Measurements from ENCODE around the gene CPNE7.

CPNE7 gene

DNA sequence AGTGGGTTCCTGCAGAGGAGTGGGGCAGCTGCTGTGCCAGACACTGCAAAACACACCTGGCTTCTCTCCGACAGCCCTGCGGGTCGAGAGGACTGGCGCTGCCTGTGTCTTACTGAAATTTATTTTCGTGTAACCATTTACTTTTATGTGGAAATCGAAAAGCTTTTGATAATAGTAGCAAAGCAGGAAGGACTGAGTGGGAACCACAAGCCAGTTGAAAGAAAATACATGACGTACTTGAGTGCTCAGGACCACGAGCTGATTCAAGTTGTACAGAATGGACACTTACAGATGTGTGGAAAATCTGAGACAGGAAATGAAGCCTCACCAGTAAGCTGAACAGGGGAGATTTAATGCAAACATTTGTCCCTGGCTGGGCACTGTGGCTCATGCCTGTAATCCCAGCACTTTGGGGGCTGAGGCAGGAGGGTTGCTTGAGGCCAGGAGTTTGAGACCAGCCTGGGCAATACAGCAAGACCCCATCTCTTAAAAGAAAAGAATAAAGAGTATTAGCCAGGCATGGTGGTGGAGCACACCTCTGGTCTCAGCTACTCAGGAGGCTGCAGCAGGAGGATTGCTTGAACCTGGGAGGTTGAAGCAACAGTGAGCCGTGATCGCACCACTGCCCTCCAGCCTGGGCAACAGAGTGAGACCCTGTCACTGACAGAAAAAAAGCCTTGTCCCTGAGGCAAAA lies 26.4 kb upstream of the CPNE7 start:
- no peak for DNase-seq (ENCODE audit: low spot score)

DNA sequence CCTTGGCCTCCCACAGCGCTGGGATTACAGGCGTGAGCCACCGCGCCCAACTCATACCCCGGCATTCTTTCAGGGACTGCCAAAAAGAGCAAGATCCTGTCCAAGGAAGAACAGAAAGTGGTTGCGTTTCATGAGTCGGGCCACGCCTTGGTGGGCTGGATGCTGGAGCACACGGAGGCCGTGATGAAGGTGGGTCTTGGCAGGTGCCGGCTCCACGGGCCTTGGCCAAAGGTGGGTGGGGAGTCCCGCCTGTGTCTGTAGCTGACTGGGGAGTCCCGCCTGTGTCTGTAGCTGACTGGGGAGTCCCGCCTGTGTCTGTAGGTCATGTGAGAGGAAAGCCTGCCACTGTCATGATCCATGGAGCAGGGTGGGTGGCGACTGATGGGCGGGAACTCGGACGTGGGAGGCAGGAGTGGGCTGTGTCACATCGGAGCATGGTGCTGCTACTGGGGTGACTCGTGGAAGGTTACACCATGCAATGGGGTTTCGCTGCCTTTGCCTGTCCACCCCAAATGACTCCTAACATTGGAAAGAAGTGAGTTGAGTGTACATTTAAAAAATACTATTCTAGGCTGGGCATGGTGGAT lies 25.0 kb upstream of the CPNE7 start:
- DNase-seq (ENCODE audit: low spot score): no peak

DNA sequence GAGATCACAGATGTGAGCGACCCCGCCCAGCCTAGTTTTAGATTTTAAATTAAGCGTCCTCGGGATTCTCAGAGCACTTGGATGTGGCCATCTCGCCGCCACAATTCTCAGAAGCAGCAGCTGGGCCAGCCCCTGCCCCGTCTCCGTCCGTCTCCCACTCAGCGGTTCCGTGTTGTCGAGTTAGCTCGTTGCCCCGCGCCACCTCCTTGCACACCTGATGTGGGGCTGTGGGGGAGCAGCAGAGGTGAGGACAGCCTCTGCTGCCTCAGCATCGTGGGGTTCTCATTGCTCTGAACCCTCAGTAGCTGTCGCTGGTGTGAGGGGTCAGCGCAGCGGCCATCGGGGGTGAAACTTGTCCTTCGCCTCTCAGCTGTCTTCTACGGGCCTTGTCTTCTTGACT lies 23.2 kb upstream of the CPNE7 start:
- DNase-seq (ENCODE audit: low spot score): no peak

- DNase-seq (ENCODE audit: low spot score): no peak
Measured at GRCh38 chr16:89552913-89553312, 22.6 kb upstream of the CPNE7 start.

GRCh38 chr16:89553733-89554132 lies 21.8 kb upstream of the CPNE7 start:
- DNase-seq (ENCODE audit: low spot score): no peak

DNA sequence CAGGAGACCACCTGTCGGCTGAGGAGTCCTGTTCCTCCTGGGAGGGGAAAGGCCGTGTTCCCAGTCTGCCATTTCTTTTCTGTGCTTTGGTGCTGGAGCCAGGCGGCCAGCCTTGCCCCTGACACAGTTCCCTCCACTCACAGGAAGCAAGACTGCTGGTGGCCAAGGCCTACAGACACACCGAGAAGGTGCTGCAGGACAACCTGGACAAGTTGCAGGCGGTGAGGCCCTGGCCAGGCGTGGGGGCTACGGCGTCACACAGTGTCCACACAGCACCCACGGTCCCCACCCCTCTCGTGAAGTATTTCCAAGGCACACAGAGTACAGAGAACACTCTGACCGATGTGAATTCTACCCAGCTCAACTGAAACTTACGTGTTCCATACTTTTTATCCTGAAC lies 21.2 kb upstream of the CPNE7 start:
- DNase-seq (ENCODE audit: low spot score): no peak

DNA sequence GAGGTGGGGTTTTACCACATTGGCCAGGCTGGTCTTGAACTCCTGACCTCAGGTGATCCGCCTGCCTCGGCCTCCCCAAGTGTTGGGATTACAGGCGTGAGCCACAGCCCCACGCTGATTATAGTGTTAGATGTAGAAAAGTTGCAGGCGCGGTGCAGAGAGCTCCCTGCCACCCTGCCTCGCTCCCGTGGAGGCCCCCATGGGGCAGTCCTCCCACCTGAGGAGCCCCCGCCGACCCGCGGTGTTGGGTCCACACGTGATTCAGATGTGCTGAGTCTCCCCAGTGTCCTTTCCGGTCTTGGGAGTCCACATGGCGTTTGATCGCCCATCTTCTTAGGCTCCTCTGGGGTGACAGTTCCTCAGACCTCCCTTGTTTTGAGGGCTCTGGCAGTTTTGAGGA lies 20.3 kb upstream of the CPNE7 start:
- no peak for DNase-seq (ENCODE audit: low spot score)

- no peak for DNase-seq (ENCODE audit: low spot score)
Measured at GRCh38 chr16:89555780-89556179, 19.8 kb upstream of the CPNE7 start.

- DNase-seq (ENCODE audit: low spot score): peak; percentile 73
Measured at GRCh38 chr16:89556750-89557689, 18.5 kb upstream of the CPNE7 start.

DNA sequence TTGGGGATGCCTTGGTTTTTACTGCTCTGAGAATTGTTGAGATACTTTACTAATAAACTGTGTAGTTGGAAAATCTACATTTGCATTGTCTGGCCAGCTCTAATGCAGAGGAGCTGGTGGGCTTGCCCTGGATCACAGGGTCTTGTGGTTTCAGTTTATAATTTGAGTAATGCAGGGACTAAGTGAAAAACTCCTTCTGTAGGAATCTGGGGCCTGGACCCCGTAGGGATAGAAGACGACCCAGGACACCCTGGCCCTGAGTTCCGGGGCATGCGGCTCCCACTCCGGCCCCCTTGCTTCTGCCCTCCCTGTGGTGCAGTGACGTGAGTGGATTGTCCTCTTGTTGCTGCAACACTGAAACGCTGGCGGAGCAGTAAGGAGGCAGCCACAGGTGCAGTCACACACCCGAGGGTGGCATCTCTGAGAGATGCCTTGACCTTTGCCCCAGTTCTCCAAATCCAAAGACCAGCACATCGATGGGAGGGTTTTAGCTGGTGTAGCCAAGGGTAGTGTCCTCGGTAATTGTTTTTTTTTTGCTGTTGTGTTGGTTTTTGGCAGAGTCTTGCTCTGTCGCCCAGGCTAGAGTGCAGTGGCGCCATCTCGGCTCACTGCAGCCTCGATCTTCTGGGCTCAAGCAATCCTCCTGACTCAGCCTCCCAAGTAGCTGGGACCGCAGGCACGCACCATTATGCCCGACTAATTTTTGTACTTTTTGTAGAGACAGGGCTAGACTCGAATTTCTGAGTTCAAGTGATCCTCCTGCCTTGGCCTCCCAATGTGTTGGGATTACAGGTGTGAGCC lies 17.7 kb upstream of the CPNE7 start:
- no peak for DNase-seq (ENCODE audit: low spot score)

DNA sequence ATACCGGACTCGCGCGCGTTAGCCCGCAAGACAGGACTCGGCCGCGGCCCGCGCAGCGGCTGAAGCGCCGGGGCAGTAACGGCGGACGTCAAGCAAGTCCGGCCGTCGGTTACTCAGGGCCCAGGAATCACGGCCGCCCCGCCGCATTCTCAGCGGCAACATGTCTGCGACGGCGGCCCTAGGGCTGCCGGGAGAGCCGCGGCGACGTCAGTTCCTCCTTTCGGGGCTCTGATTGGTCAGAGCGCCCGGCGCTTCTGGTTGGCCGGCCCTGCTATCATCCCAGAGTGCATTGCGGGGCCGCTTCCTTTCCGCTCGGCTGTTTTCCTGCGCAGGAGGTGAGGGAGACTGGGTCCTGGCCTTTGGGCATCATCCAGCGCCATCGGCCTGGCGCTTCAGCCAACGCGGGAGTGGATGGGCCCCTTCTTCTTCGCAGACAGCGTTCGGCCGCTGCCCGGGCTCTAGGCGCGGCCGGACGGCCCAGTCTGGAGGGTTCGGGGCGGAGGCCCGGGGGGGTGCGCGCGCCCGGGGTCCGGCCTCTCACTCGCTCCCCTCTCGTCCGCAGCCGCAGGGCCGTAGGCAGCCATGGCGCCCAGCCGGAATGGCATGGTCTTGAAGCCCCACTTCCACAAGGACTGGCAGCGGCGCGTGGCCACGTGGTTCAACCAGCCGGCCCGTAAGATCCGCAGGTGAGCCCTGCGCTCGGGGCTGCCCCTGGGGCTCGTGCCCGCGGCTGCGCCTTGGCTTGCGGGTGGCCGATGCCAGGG lies 15.0 kb upstream of the CPNE7 start, which contains the start of gene RPL13:
Gene RPL13, plus strand, starts transcription at position 305 of the 764 bp plus-strand sequence. Its CDS starts 278 bp downstream, at position 583.
- peak; percentile 94 for DNase-seq (ENCODE audit: low spot score)

DNA sequence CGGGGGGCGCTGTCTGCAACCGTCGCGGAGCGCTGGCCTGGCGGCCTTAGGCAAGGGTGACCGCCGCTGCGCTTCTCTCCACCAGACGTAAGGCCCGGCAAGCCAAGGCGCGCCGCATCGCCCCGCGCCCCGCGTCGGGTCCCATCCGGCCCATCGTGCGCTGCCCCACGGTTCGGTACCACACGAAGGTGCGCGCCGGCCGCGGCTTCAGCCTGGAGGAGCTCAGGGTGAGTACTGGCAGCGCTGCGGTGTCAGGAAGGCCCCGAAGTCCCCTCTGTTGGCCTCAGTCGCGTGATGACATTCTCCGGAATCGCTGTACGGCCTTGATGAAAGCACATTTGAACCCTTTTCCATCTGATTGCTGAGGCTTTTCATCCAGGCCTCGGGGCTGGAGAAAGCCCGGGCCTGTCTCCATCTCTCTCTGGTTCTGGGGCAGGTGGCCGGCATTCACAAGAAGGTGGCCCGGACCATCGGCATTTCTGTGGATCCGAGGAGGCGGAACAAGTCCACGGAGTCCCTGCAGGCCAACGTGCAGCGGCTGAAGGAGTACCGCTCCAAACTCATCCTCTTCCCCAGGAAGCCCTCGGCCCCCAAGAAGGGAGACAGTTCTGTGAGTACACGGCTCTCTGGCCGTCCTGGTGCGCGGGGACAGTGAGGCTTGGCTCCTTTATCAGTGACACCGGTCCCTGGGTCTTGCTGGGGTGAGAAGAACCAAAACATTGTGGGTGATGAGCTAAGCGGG lies 14.2 kb upstream of the CPNE7 start:
- peak; percentile 9 for DNase-seq (ENCODE audit: low spot score)

- DNase-seq (ENCODE audit: low spot score): no peak
Measured at GRCh38 chr16:89561884-89562599, 13.5 kb upstream of the CPNE7 start.

- DNase-seq (ENCODE audit: low spot score): no peak
Measured at GRCh38 chr16:89562939-89563338, 12.6 kb upstream of the CPNE7 start.

DNA sequence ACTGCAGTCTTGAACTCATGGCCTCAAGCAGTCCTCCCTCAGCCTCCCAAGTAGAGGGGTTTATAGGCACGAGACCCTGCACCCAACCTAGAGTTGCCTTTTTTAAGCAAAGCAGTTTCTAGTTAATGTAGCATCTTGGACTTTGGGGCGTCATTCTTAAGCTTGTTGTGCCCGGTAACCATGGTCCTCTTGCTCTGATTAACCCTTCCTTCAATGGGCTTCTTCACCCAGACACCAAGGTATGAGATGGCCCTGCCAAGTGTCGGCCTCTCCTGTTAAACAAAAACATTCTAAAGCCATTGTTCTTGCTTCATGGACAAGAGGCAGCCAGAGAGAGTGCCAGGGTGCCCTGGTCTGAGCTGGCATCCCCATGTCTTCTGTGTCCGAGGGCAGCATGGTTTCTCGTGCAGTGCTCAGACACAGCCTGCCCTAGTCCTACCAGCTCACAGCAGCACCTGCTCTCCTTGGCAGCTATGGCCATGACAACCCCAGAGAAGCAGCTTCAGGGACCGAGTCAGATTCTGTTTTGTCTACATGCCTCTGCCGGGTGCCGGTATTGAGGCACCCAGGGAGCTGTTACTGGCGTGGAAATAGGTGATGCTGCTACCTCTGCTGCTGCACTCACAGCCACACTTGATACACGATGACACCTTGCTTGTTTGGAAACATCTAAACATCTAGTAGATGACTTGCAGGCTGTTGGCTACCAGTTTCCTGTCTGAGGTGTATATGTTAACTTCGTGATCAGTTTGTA lies 11.7 kb upstream of the CPNE7 start:
- no peak for DNase-seq (ENCODE audit: low spot score)

- DNase-seq (ENCODE audit: low spot score): no peak
Measured at GRCh38 chr16:89564476-89565255, 10.9 kb upstream of the CPNE7 start.

- DNase-seq (ENCODE audit: low spot score): no peak
Measured at GRCh38 chr16:89565256-89565505, 10.4 kb upstream of the CPNE7 start.

DNA sequence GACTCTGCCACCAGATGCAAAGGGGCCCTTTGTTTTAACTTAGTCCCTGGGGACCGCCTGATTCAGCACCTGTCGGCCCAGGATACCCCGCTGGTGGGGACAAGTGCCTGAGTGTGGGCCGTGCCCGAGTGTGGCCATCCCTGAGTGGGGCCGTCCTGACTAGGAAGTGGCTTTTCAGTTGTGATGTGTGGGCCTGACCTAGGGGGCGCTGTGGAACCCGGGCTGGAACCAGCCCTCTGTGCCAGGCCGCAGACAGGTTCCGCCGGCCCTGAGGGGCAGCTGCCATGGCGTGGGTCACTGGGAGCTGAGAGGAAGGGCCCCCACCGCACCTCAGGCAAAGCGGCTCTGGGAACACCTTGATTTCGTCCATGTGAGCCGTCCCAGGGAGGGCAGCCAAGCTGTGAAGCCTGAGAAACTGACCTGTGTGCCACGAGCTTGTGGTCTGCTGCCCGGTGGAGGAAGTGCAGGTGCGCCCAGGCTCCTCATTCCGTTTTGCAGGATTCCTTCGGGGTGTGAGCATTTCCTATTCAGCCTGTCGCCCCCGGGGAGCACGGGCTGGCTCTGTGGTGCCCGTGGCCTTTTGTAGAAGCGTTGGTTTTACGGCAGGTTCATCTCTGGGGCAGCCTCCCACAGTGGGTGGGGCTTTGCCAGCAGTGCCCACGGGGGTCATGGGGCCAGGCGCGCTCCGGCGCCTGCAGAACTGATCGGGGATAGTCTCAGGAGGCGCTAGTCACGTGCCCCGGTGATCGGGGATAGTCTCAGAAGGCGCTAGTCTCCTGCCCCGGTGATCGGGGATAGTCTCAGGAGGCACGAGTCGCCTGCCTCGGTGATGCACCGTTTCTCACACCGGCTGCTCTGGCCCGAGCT lies 9.8 kb upstream of the CPNE7 start:
- peak; percentile 39 for DNase-seq (ENCODE audit: low spot score)
